Hepatic stellate cell (primary cell): ENCODE results near the gene LDAH.
"Not testable (repeated sequence)": the region's sequence is repeated elsewhere in the genome, so short reads cannot be mapped to it uniquely, and the experiment has no call there.

Source experiments
- DNase-seq: peaks from one replicate; pipeline ENCODE4 v3.0.0; 2011; ENCODE audit warnings: low spot score

The LDAH gene

DNA sequence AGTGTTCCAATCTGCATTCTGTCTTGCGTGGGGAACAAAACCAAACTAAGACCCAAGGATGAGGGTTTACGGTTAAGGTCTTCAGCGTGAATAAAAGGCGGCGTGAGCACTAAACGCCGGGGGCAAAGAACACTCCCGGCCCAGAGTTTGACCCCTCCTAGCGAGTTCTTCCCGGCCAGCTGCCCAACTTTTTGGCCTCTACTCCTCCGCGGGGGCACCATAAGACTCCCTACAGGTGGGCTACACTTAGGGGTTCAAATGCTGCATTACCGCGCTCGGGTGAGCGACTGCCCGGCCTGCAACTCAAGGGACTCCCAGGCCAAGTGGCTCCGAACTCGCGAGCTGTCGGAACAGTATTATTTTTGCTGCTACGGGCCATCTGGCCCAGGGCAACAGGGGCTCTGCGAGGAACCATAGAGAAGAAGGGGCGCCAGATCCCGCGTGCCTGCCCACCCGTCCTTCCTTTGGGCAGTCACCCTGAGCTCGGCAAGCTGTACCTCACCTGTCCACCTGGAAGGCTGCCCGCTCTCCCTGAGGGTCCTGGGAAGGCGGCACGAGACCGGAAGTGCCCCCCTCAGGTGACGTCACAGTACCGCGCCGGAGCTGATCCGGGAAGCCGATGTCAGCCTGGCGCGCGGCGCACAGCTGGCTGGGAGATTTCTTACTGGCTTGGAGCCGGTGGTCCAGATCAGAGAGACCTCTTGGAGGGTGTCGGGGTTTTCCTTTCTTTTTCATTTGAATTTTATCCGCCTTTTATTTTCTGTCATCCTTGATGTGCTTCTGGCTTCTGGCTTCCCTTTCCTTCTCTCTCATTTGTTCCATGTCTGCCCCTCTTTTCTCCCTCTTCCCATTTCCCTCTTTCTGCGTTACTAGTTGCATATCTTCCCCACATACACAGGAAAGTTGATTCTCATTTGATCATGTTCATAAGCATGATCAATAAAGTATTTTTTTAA lies at the start of gene LDAH:
TSS of gene LDAH (minus strand) at position 567 of the 956 bp plus-strand sequence. CDS start 21,638 bp downstream, outside the sequence.
- peak; percentile 88 for DNase-seq

DNA sequence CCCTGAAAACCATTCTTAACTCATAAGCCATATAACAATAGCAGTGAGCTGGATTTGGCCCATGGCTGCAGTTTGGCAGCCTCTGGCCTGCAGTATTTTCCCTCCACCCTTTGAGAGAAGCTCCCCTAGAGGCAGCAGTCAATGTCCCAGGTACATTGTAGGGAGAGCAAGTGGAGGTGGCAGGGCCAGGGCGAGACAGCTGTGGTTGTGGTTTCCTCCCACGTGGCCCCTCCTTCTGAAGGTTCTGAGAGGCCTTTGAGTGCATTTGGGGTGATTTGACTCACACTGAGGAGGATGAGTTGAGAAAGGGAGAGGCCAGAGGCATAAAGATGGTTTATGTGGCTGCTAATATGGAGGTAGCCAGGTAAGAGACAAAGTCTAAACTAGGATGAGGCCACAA lies 45.5 kb upstream of the LDAH start:
- DNase-seq, result no peak

DNA sequence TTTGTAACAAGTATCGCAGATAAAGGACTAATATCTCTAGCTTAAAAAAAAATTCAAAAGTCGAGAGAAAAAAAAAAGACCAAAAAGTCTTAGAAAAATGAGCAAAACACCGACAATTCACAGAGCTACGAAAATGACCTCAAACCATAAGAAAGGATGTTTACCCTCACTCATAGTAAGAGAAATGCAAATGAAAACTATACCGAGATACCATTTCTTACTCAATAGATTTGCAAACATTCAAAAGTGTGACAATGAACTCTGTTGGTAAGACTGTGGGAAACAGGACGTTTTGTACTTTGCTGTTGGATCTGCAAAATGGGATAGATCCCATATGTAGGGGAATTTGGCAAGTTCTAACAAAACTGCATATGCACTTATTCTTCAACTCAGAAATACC lies 39.9 kb upstream of the LDAH start:
- DNase-seq, result no peak

DNA sequence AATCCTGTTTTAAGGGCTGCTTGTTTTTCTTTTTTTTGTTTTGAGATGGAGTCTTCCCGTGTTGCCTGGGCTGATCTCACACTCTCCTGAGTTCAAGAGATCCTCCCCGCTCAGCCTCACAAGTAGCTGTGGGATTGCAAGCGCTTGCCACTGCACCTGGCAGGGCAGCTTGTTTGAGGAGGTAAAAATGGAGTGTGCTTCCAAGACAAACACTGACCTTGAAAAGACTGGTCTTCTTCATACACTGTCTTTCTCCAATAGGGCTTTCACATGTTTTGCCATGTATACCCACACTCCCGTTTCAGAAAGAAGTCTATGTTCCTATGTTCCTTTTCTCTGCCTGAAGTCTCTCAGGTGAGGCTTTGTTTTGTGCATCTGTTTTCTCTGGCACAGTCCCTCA lies 32.6 kb upstream of the LDAH start:
- DNase-seq, result no peak

DNA sequence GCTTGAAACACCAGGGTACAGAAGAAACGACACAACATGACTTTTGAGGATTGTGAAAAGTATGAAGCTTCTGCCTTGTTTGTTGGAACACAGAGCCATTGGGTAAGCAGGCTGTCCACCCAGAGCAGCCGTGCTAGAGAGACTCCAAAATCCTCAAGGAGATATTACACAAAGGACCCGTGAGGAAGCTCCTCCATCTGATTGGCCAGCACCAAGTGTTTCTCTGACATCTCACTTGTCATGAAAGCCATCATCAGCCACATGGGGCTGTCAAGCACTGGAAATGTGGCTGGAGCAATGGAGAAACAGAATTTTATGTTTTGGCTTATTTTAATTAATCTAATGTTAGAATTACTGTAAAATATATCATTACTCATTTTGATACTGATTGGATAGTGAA lies 29.8 kb upstream of the LDAH start:
- no peak for DNase-seq

DNA sequence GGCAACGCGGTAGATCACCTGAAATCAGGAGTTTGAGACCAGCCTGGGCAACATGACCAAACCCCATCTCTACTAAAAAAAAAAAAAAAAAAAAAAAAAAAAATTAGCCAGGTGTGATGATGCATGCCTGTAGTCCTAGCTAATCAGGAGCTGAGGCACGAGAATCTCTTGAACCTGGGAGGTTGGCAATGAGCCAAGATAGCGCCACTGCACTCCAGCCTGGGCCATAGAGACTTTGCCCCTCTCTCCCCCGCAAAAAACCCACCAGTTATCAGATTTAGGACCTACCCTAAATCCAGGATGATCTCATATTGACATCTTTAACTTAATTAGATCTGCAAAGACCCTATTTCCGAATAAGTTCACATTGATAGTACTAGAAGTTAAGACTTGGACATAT lies 29.2 kb upstream of the LDAH start:
- no peak for DNase-seq

DNA sequence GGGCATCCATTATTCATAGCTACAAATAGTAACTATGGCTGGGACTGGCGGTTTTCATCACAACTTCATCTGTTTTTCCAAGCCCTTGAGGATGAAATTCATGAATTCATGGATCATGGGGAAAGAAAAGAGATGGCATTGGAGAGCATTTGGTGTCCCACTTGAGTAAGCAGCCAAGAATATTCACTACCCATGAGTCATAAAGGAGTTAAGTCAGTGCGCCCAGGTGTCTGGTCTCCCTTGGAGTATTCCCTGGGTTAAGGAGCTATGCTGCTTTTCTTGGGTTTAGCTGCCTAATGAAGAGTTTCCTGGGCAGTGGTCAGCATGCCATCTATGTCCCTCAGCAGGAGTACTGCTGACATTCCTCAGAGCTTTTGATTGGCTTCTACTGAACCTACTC lies 21.3 kb upstream of the LDAH start:
- DNase-seq, result no peak

DNA sequence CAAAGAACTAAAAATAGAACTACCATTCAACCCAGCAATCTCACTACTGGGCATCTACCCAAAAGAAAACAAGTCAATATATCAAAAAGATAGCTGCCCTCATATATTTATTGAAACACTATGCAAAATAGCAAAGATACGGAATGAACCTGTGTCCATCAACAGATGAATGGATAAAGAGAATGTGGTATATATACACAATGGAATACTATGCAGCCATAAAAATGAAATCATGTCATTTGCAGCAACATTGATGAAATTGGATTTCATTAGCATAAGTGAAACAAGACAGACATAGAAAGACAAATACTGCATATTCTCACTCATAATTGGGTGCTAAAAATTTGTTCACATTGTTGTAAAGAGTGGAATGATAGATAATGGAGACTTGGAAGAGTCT lies 16.2 kb upstream of the LDAH start:
- DNase-seq, result no peak

DNA sequence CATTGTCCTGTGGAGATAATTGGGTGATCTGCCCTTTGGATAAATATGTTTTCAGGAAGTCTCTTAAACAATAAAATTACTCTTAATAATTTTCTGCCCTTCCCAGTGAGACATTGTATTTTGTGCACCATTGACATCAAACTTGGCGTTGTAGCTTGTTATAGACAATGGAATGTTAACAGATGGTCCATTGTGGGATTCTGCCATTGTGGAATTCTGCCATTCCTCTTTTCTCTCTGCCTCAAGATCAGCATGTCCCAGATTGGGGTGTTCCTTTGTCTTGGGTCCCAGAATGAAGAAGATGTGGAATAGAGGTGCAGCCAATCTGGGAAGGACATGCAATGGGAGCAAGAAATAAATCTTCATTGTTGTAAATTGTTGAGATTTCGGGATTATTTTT lies 15.1 kb upstream of the LDAH start:
- DNase-seq, result no peak

DNA sequence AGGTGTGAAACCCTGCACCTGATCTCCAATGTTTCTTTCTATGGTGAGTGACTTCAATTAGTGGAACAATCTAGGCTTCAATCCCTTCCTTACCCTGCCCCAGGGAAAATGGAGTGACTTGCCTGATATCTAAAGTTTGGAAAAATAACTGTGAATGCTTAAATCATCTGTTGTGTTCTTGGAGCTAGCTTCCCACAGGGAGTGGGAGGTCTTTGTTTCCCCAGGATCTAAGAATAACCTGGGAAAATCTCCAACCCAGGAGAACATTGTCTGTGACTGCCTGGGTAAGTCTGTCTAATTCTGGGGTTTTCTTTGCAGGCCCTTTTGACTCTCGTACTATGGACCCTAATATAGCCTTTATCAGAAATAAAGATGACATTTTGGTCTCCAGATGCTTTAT lies 13.6 kb upstream of the LDAH start:
- no peak for DNase-seq

DNA sequence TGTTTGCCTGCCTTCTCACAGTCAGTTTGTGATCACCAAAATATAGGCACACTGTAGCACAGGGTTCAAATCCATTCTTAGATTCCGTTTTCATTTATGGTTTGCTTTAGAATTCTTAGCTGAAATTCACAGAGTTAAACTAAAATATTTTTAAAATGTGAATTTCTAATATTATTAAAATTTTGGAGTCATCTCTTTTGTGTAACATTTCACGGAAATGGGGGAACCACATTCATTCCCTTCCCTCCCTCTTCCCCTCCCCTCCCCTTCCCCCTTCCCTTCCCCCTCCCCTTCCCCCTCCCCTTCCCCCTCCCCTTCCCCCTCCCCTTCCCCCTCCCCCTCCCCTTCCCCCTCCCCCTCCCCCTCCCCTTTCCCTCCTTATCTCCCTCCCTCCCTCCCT lies 11.4 kb upstream of the LDAH start:
- no peak for DNase-seq

DNA sequence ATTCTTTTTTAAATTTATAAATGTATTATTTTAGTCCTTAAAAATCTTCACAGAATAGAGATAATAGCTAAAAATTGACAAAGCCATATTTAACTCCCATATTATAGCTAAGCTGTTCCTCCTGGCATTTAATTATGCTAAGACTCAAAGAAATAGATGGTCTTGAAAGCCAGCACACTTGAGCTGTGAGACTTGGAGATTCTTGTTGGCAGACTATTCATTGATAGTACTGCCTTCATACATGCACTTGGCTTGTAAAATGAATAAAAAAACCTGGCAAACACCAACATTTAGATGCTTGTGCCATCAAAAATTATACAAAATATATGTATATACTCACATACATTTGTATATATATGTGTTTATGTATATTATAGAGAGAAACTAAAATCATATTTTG lies 9.7 kb upstream of the LDAH start:
- DNase-seq, result no peak

DNA sequence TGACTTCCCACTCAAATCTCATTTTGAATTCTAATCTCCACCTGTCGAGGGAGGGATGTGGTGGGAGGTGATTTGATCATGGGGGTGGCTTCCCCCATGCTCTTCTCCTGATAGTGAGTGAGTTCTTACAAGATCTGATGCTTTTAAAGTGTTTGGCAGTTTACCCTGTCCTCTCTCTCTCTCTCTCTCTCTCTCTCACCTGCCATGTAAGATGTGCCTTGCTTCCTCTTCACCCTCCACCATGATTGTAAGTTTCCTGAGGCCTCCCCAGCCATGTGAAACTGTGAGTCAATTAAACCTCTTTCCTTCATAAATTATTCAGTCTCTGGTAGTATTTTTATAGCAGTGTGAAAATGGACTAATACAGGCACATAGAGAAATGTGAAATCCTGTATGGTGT lies 7.0 kb upstream of the LDAH start:
- DNase-seq, result no peak

DNA sequence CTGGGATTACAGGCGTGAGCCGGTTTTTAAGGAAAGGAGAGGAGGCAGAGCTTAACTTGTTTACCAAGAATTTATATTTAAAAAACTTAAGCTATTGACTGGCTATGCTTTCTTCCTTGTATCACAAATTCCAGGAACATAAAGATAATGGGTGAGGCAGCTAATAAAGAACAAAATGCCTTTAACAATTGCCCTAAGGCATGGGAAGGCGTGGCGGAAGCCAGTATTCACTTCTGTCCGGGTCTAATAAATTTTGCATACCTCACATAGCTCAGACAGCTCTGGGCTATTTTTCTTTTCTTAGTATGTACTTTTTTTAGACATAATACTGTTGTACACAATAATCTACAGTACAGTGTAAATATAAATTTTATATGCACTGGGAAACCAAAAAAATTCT lies 1.0 kb upstream of the LDAH start:
- no peak for DNase-seq

DNA sequence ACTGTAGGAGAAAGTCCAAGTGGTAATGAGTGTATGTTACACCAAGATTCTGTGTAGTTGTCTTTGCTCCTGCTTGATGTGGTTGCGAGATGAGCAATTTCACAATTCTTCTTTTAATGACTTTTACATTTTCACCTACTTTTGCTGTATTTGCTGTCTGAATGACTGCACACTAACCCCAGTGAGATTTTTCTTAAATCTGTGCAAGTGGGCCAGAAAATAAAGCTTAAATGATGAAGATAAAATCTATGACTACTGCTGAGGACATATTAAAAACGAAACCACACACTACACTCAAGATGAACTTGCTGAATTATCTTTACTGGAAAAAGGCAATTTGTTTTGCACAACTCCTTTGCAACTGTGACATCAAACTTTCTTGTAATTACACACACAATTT lies 4.1 kb downstream of the LDAH start:
- no peak for DNase-seq

DNA sequence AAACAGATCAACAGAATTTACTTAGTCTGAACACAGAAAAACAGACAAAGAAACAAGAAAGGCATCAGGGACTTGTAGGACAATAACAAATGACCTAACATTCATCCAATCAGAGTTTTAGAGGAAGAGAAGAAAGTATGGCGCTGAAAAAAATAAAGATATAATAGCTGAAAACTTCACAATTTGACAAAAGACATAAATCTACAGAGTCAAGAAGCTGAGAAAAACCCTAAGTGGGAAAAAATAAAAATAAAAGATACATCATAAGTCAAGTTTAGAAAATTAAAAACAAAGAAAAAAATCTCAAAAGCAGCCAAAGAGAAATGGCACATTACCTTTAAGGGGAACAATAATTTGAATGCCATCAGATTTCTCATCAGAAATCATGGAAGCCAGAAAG lies 7.7 kb downstream of the LDAH start:
- no peak for DNase-seq

DNA sequence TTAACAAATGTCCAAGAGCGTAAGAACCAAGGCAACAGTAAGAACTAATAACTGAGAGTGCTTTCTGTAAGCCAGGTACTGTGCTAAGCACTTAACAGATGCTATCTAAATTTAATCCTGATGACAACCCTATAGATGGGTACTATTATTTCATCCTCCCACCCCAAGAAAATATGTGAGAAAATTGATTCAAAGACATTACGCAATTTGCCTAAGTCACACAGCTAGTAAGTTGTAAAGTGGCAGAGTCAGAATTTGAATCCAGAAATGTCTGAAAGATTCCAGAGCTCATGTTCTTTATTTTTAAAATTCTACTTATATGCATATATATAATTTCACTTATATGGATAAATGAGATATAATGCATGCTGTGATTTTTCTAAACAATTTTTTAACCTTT lies 10.1 kb downstream of the LDAH start:
- no peak for DNase-seq

DNA sequence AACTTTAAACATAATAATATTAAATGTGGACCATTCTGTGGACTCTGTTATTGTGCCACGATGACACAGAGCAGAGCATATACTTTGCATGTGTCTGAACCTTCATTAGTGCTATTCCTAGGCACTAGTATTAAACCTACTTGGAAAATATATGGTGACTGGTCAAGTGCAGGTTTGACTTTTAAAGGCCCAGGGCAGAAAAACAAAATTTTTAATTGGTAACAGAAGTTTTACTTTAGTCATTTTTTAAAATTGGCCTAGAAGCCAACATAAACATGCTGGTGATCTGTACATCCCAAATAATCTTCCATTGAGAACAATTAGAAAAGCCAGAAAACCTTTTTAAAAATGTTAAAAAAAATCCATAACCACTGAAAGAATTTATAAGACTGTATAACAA lies 16.6 kb downstream of the LDAH start:
- DNase-seq, result no peak

DNA sequence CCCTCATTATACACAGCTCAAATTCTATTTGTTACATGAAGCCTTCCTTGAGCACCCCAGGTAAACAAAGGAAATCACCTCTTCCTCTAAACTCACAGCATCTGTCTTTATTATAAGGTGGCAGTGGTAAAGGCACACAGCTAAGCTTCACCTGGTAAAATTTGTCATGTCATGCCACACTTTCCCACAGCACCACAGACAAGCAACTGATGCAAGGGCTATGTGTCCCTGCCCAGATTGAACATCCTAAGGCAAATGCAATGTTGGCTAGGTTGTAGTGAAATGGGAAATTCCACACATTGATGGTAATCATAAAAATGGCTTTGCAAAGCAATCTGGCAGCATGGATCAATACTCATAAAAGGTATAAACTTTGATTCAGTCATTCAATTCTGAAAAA lies 18.9 kb downstream of the LDAH start:
- no peak for DNase-seq

DNA sequence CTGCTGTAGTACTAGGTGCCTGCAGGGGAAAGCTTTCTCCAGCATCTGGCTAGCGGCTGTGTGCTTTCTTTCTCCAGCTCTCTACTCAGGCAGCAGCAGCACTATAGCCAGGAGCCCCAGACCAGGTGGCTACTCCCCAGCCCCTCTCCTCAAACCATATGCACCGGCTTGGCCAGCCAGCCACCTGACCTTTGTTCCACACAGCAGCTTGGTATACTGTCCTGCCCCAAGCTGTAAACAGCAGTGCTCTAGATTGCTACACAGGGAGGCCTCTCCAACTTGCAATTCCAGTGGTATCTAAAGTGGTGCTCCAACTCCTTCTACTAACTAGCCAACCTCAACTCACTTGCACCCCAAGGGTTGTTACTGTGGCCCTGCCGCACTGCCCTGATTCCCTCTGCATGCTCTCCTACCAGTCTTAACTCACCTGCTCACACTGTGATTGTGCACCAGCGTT lies 19.6 kb downstream of the LDAH start:
- DNase-seq, result no peak

DNA sequence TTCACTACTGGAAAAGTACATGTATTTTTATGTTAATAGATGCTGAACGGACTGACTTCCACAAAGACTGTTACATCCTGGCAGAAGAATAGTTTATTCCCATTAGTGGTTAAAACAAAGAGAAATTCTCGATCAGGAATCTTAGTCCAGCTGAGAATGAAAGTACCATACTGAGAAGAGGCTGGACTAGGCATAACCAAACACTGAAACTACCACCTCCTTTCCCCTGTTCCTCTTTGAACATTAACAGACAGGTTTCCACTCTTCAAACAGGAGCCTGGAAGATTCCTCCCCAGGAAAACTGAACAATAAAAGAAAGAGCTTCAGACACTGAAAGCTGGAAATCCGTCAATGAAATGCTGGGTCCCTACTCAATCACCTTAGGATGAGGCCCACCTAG lies 25.8 kb downstream of the LDAH start:
- DNase-seq, result no peak

DNA sequence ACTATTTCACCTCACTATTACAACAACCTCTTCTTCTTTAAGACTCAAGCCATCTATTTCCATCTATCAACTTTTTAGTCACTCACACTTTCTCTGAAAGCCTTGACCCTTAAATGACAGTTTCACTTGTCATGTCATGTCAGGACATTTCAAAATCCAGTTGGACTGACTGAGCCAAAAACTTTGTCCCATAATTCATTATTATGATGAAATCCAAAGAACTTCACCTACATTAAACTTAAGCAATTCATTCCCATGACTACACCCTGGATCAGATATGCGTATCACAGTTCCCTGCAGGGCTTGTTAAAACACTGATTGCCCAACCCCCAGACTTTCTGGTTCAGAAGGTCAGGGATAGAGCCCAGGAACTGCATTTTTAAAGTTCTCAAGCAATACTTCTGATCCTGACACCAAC lies 26.5 kb downstream of the LDAH start:
- DNase-seq, result peak; percentile 2

DNA sequence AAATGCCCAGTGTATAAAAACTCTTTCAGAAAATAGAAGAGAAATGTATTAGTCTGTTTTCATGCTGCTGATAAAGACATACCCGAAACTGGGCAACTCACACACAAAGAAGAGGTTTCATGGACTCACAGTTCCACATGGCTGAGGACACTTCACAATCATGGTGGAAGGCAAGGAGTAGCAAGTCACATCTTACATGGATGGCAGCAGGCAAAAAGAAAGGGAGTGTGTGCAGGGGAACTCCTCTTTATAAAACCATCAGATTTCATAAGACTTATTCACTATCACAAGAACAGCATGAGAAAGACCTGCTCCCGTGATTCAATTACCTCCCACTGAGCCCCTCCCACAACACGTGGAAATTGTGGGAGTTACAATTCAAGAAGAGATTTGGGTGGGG lies 29.0 kb downstream of the LDAH start:
- DNase-seq, result not testable (repeated sequence)

DNA sequence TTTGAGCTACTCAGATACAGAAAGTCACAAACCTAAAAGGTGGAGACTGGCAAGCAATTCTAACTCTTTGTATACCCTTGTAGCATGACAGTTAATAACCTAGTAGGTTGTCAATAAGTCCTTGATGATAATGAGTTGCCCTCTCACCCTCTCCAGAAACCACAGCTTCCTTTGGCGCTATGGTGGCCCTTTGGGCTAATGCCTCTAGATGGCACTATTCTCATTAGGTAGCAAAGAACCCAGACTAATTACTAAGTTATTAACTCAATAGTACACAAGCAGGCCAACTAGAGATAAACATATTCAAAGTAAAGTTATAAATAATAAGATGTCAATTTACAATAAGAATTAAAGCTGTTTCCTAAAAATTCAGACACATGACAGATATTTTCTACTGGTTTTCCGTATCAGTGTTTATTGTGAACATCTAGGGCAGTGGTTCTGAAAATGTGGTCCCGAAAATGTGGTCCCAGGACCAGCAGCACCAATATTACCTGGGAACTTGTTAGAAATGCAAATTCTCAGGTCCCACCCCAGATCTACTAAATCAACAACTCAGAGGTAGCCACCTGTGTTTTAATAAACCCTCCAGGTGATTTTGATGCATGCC lies 41.1 kb downstream of the LDAH start:
- DNase-seq, result peak; percentile 16
